Retinal pigment epithelial cell (primary cell): ENCODE results near the gene FHOD3.

Source experiments
- DNase-seq: peaks from one replicate; pipeline ENCODE4 v3.0.0-alpha.2; 2010; ENCODE audit warnings: low read depth
- H3K4me3 ChIP-seq: 2 replicates; pipeline ENCODE4 v1.5.1; 2011; ENCODE audit warnings: mild to moderate bottlenecking, low read length, control low read depth, moderate library complexity
- CTCF ChIP-seq: conservative IDR thresholded peaks from 2 replicates; pipeline ENCODE4 v1.5.1; 2011; ENCODE audit warnings: low read depth, low read length, control low read depth, inconsistent platforms

The FHOD3 gene

GRCh38 chr18:36492604-36493329, 195.3 kb downstream of the FHOD3 start:
- H3K4me3 ChIP-seq: no peak overlapping the region
- no peak for TF ChIP-seq CTCF
- DNase-seq: no peak

- no peak for TF ChIP-seq CTCF
- H3K4me3 ChIP-seq: no peak overlapping the region
- DNase-seq: no peak
These were observed 196.0 kb downstream of the FHOD3 start for GRCh38 chr18:36493349-36494159.

GRCh38 chr18:36494160-36494437, 196.6 kb downstream of the FHOD3 start:
- H3K4me3 ChIP-seq: no peak overlapping the region
- DNase-seq: no peak
- TF ChIP-seq CTCF: no peak

GRCh38 chr18:36496022-36496421, 198.5 kb downstream of the FHOD3 start:
- TF ChIP-seq CTCF: no peak
- DNase-seq: no peak
- no peak overlapping the region for H3K4me3 ChIP-seq

- no peak for DNase-seq
These were observed 202.4 kb downstream of the FHOD3 start for GRCh38 chr18:36499938-36500337.

GRCh38 chr18:36501100-36501499, 203.6 kb downstream of the FHOD3 start:
- H3K4me3 ChIP-seq: no peak overlapping the region
- no peak for TF ChIP-seq CTCF
- DNase-seq: no peak

More at GRCh38 chr18:36499938-36500337, 202.4 kb downstream of the FHOD3 start:
- no peak overlapping the region for H3K4me3 ChIP-seq
- no peak for TF ChIP-seq CTCF

- no peak overlapping the region for H3K4me3 ChIP-seq
- no peak for TF ChIP-seq CTCF
- no peak for DNase-seq
These were observed 206.0 kb downstream of the FHOD3 start for GRCh38 chr18:36503477-36503876.
